GM21526 (cell line): ENCODE measurements around the gene ASF1B.
A peak's percentile ranks its signal among the peaks of the same experiment; 100 is the strongest.

Experiments used
- ATAC-seq: cut with Tn5 transposase; IDR thresholded peaks from one replicate; pipeline ENCODE4 v1.9.1; 2021; ENCODE audit warnings: moderate library complexity; ENCODE audit not compliant: unreplicated experiment, low FRiP score

The ASF1B gene

GRCh38 chr19:14139944-14140343 lies 3.6 kb upstream of the ASF1B start:
- ATAC-seq = no peak

- ATAC-seq = no peak
Observed at GRCh38 chr19:14138576-14139265, 2.3 kb upstream of the ASF1B start.

GRCh38 chr19:14135985-14136508 lies 342 bp downstream of the ASF1B start:
- ATAC-seq = no peak

DNA sequence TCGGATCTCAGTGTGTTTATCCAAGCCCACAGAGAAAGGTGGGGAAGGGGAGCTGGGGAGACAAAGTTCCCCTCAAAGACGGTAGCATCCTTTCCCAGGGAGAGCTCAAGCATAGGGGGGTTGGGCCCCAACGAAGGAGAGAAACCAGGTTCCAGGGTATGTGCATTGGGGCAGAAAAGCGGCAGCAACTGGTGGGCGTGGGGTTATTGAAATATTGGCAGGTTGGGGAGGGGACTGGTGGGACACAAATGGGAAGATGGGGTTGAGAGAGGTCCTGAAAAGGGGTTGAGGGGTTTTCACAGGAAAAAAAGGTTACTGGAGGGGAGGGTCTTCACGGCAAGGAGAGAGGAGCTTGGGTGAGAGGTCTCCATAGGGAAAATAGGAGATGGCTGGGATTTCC lies 1.0 kb downstream of the ASF1B start:
- no peak for ATAC-seq

- ATAC-seq = no peak
Observed at GRCh38 chr19:14127929-14128509, 8.4 kb downstream of the ASF1B start.

GRCh38 chr19:14127176-14127575 lies 9.2 kb downstream of the ASF1B start:
- no peak for ATAC-seq

DNA sequence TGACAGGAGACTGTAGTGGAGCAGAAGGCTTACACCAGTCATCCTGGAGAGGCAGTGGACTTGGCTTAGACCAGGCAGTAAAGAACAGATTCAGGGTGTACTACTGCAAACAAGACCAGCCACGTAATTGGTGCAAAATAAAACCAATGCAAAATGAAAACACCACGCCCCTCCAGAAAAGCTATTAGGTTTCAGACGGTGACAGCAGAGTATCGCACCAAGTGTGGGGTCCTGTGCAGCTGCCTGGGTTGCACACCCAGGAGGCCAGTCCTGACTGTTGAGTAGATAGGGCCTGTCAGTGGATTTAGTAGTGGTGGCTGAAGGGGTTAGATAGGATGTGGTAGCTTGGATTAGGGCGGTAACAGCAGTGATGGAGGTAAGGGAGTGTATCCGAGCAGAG lies 13.5 kb downstream of the ASF1B start:
- no peak for ATAC-seq

DNA sequence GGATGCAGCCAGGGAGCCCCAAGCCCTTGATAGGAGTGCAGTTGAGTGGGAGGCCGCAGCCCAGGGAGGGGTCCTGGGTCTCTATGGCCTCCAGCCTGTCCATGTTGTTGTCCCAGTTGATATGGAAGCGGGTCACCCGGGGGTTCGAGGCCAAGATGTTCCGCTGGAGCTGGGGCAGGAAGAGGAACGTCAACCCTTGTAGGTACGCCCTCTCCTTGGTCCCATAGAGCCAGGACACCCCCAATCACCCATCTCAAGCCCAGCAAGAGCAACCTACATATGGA lies 15.9 kb downstream of the ASF1B start:
- no peak for ATAC-seq

DNA sequence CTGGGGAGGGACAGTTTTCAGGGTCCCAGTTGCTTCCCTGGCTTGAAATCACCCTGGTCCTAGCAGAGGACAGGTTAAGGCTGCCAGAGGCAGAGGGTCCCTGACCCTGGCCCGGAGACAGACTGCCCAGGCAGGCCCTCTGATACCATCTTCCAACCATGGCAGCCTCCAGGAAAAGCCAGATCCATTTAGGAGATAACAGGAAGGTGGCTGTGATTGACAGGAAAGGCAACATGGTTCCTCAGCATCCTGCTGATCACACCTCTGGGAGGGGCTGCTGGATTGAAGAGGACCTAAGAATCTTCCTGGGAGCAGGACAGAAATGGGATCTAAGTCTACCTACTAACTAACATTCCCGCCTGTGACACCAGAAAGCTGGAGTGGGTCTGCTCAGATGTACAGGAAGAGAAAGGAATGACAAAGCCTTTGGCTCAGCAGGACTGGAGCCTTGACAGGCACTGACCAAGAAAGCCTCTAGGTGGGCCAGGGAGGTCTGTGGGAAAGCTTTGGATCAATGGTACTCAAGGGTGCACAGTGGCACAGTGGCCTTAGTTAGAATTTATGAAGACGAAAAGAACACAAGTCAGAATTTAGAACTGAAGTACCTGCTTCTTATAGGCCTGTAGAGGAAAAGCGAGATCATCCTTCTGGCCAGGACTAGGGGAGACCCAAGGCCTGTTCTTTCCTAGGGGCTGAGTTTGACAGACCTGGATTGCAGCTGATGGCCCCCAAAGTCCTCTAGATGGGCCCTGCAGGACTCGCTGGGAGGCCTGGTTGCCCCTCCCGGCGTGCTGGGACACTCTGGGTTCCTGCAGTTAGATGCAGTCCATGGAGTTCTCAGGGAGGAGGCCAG lies 16.5 kb downstream of the ASF1B start:
- ATAC-seq = no peak

DNA sequence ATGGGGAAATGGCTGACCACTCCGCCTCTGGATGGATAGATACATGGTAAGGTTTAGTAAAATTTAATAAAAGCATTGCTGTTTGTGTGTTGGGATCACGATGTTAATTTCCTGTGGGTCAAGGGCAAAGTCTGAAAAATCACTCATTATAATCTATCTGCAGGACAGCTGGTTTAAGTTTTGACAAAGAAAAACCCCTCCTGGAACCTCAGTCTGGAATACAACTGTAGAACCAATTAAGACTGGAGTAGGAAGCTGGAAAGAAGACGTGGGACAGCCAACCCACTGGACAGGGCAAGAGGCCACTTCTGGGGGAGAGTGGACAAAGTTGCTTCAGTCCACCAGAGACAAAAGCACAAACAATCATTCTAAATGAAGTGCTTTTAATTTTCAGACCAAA lies 17.2 kb downstream of the ASF1B start:
- no peak for ATAC-seq

DNA sequence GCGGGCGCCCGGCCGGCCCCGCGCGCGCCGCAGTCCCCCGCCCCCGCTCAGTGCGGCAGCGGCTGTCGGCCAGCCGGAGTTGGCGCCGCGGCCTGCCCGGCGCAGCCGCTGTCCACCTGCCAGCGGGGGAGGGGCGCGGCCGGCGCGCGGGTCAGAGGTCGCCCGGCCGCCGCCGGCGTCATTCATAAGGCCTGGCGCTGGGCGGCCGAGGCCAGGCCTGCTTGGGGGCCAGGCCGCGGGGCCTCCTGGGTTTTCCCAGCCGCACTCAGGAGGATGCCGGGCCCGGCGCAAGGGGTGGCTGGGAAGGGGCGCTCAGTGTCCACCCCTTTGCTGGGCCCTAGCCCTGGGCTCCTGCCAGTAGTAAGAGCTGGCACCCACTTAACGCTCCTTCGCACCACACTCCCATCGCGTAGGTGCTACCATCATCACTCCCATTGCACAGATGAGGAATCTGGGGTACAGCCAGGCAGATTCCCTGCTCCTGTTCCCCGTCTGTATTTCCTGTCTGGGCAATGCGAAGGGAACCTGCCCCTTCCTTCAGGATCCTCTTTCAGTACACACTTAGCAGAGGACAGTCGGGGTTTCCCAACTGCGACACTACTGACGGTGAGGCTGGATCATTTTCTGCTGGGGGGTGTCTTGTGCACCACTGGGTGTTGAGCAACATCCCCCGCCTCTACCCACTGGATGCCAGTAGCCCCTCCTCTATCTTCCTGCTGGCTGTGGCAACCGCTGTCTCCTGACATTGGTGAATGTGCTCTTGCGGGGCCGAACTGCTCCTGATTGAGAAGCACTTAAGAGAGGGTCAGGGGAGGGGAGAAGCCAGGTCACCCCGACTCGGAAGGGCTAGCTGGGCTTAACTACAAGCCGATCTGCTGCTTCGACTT lies 18.0 kb downstream of the ASF1B start:
- peak; percentile 6 for ATAC-seq

- peak; percentile 74 for ATAC-seq
Observed at GRCh38 chr19:14117668-14118164, 18.7 kb downstream of the ASF1B start, which contains the start of gene PRKACA. PRKACA (minus strand) TSS chr19:14117762; CDS start chr19:14117547, 215 bp downstream.

- peak; percentile 5 for ATAC-seq
Observed at GRCh38 chr19:14116918-14117578, 19.3 kb downstream of the ASF1B start.

DNA sequence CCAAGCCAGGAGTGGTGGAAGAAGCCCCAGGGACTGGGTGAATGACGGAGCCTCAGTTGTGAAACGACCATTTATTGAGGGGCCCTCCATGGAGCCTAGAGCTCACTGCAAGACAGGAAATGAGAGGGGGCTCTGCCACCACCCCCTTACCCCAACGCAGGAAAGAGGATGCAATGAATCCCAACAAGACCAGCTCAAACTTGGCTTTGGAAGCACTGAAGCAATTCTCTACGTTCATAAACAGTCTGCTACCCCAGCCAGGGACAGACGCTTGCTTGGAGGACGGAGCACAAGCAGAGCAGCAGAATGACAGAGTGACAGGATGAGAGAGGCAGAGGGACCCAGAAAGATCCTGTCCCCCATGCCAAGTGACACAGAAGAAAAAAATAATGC lies 19.9 kb downstream of the ASF1B start:
- ATAC-seq = no peak

GRCh38 chr19:14115756-14116155 lies 20.6 kb downstream of the ASF1B start:
- ATAC-seq = no peak

DNA sequence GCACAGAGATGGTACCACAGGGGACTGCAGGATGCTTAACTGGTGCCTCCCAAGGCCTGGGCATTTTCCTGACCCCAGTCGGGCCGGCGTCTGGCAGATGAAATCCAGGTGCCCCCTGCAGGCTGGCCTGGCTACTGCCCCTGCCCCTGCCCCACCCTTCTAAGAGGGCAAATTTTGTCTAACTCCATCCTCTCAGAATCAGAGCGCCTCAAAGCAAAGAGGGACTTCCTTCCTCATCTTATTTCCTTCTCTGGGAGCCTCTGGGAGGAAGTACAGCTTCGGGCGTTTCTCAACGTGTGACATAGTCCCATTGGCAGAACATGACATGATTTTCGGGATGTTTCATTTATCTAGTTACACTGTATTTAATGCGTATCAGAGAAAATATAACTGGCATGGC lies 21.5 kb downstream of the ASF1B start:
- no peak for ATAC-seq

DNA sequence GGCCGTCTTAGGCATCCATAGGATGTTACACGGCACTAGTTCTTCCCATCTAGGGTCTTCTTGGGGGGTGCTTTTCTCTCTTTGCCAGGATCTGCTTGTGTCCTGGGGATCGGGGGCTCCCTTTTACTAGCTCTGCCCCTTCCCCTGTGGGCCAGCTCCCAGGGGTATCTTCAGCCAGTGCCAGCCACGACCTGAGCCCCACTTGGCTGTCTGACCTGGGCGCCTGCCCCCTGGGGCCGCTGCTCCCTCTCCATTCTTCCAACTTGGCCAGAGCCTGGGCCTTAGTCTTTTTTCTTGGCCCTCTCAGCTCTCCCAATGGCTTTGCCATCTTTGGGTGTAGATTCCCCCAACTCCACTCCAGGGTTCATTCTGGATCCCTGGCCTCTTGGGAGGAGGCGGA lies 21.9 kb downstream of the ASF1B start:
- ATAC-seq = no peak

- no peak for ATAC-seq
Observed at GRCh38 chr19:14113762-14114414, 22.5 kb downstream of the ASF1B start.

- ATAC-seq = no peak
Observed at GRCh38 chr19:14112809-14113385, 23.5 kb downstream of the ASF1B start.
